DND-41 (cell line): ENCODE results near the gene CEACAM19.

Experiments
- EZH2 ChIP-seq: IDR thresholded peaks from 3 replicates; pipeline ENCODE4 v1.6.1; 2012; ENCODE audit warnings: borderline replicate concordance, low read depth, mild to moderate bottlenecking, moderate library complexity, low read length, inconsistent platforms; ENCODE audit not compliant: severe bottlenecking
- TF ChIP-seq, protein P1 (sequence below): IDR thresholded peaks from 2 replicates; pipeline ENCODE4 v1.5.1; 2012; ENCODE audit warnings: borderline replicate concordance, low read length, moderate library complexity, mild to moderate bottlenecking; ENCODE audit not compliant: poor library complexity, severe bottlenecking; ENCODE audit errors: extremely low read depth

DNA sequence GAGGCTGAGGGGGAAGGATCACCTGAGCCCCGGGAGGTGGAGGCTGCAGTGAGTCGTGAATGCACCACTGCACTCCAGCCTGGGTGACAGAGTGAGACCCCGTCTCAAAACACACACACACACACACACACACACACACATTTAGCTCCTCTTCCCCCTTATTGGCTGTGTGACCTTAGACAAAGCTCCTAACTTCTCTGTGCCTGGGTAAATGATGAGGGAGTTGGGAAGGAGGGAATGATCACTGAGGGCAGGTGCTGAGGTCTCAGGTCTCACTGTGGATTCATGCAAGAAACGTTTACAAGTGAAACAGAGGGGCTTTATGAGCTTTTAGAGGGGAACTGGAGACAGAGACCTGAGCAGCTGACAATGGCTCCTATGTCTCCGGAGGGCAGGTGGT lies 60.3 kb downstream of the CEACAM19 start:
- TF ChIP-seq, protein P1, sequence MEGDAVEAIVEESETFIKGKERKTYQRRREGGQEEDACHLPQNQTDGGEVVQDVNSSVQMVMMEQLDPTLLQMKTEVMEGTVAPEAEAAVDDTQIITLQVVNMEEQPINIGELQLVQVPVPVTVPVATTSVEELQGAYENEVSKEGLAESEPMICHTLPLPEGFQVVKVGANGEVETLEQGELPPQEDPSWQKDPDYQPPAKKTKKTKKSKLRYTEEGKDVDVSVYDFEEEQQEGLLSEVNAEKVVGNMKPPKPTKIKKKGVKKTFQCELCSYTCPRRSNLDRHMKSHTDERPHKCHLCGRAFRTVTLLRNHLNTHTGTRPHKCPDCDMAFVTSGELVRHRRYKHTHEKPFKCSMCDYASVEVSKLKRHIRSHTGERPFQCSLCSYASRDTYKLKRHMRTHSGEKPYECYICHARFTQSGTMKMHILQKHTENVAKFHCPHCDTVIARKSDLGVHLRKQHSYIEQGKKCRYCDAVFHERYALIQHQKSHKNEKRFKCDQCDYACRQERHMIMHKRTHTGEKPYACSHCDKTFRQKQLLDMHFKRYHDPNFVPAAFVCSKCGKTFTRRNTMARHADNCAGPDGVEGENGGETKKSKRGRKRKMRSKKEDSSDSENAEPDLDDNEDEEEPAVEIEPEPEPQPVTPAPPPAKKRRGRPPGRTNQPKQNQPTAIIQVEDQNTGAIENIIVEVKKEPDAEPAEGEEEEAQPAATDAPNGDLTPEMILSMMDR, result no peak
- no peak for TF ChIP-seq EZH2
